Loucy (cell line): ENCODE measurements around the gene NMT2.

Experiments
- H2AFZ ChIP-seq: fragments of 200-600 bp; sonication (generic); 2 replicates; pipeline ENCODE4 v1.6.0; 2016; ENCODE audit warnings: antibody characterized with exemption, mild to moderate bottlenecking, low read length, moderate library complexity
- H3F3A ChIP-seq: fragments of 200-600 bp; 2 replicates; pipeline ENCODE4 v1.6.0; 2016; ENCODE audit warnings: antibody characterized with exemption, low read depth, mild to moderate bottlenecking
- H3K27me3 ChIP-seq: fragments of 200-600 bp; sonication (generic); 2 replicates; pipeline ENCODE4 v1.6.1; 2014; ENCODE audit warnings: low read length, mild to moderate bottlenecking; ENCODE audit not compliant: insufficient read depth, poor library complexity, severe bottlenecking
- H3K36me3 ChIP-seq: fragments of 200-600 bp; sonication (generic); 2 replicates; pipeline ENCODE4 v1.6.1; 2016; ENCODE audit warnings: low read length; ENCODE audit not compliant: insufficient read depth
- H3K4me1 ChIP-seq: fragments of 200-600 bp; sonication (generic); 2 replicates; pipeline ENCODE4 v1.5.1; 2014; ENCODE audit warnings: low read length, mild to moderate bottlenecking; ENCODE audit not compliant: insufficient read depth, poor library complexity, severe bottlenecking
- H3K4me2 ChIP-seq: fragments of 200-600 bp; sonication (generic); 2 replicates; pipeline ENCODE4 v1.6.0; 2014; ENCODE audit warnings: antibody characterized with exemption, low read length, low read depth, mild to moderate bottlenecking; ENCODE audit not compliant: poor library complexity, severe bottlenecking
- H3K4me3 ChIP-seq: fragments of 200-600 bp; sonication (generic); 2 replicates; pipeline ENCODE4 v1.5.1; 2014; ENCODE audit warnings: low read length, mild to moderate bottlenecking, mixed read lengths; ENCODE audit not compliant: poor library complexity, severe bottlenecking
- H3K79me2 ChIP-seq: fragments of 200-600 bp; sonication (generic); 2 replicates; pipeline ENCODE4 v1.6.1; 2014; ENCODE audit warnings: low read length; ENCODE audit not compliant: insufficient read depth
- H3K9ac ChIP-seq: fragments of 200-600 bp; sonication (generic); 2 replicates; pipeline ENCODE4 v1.6.0; 2014; ENCODE audit warnings: mild to moderate bottlenecking, low read depth, low read length, moderate library complexity; ENCODE audit not compliant: poor library complexity, severe bottlenecking
- H3K9me2 ChIP-seq: fragments of 200-600 bp; sonication (generic); replicated peaks from 2 replicates; pipeline ENCODE4 v1.6.1; 2016; ENCODE audit warnings: low read depth, low read length, mixed read lengths
- H3K9me3 ChIP-seq: fragments of 200-600 bp; sonication (generic); 2 replicates; pipeline ENCODE4 v1.6.1; 2014; ENCODE audit warnings: mild to moderate bottlenecking, antibody characterized with exemption, low read length, low read depth; ENCODE audit not compliant: insufficient read depth
- H4K20me1 ChIP-seq: fragments of 200-600 bp; sonication (generic); 2 replicates; pipeline ENCODE4 v1.6.0; 2014; ENCODE audit warnings: antibody characterized with exemption, low read length, mild to moderate bottlenecking; ENCODE audit not compliant: insufficient read depth, poor library complexity, severe bottlenecking
- EZH2phosphoT487 ChIP-seq: fragments of 200-600 bp; IDR thresholded peaks from 2 replicates; pipeline ENCODE4 v1.6.1; 2018; ENCODE audit warnings: antibody characterized with exemption, mild to moderate bottlenecking, moderate library complexity, borderline replicate concordance
- TF ChIP-seq, protein P1 (sequence below): fragments of 200-600 bp; sonication (generic); conservative IDR thresholded peaks from 2 replicates; pipeline ENCODE4 v1.5.1; 2014; ENCODE audit warnings: mild to moderate bottlenecking, antibody characterized with exemption, low read length

NMT2 gene

DNA sequence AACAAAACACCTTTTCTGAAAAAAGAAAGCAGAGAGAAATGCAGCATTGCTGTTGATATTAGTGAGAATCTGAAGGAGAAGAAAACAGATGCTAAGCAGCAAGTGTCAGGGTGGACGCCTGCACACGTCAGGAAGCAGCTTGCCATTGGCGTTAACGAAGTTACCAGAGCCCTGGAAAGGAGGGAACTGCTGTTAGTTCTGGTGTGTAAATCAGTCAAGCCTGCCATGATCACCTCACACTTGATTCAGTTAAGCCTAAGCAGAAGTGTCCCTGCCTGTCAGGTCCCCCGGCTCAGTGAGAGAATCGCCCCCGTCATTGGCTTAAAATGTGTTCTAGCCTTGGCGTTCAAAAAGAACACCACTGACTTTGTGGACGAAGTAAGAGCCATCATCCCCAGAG is 65.0 kb downstream of the NMT2 start:
- Histone ChIP-seq H3K9ac (no peak overlapping the region), H3K4me1 (peaks cover 17% of the 10 kb centered on the region), H3F3A (no peaks in the 10 kb centered on the region), H3K9me2 (no peaks in the 10 kb centered on the region), H3K9me3 (no peaks in the 10 kb centered on the region), H3K4me2 (no peak overlapping the region), H3K36me3 (peaks cover 34% of the 10 kb centered on the region; the same call in 1 of the 2 replicates), H3K79me2 (peaks cover 34% of the 10 kb centered on the region), H3K4me3 (no peak overlapping the region), H2AFZ (no peak overlapping the region), H3K27me3 (no peaks in the 10 kb centered on the region), H4K20me1 (peaks cover 6% of the 10 kb centered on the region)
- TF ChIP-seq, protein P1, sequence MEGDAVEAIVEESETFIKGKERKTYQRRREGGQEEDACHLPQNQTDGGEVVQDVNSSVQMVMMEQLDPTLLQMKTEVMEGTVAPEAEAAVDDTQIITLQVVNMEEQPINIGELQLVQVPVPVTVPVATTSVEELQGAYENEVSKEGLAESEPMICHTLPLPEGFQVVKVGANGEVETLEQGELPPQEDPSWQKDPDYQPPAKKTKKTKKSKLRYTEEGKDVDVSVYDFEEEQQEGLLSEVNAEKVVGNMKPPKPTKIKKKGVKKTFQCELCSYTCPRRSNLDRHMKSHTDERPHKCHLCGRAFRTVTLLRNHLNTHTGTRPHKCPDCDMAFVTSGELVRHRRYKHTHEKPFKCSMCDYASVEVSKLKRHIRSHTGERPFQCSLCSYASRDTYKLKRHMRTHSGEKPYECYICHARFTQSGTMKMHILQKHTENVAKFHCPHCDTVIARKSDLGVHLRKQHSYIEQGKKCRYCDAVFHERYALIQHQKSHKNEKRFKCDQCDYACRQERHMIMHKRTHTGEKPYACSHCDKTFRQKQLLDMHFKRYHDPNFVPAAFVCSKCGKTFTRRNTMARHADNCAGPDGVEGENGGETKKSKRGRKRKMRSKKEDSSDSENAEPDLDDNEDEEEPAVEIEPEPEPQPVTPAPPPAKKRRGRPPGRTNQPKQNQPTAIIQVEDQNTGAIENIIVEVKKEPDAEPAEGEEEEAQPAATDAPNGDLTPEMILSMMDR = no peak
- no peak for TF ChIP-seq EZH2phosphoT487

DNA sequence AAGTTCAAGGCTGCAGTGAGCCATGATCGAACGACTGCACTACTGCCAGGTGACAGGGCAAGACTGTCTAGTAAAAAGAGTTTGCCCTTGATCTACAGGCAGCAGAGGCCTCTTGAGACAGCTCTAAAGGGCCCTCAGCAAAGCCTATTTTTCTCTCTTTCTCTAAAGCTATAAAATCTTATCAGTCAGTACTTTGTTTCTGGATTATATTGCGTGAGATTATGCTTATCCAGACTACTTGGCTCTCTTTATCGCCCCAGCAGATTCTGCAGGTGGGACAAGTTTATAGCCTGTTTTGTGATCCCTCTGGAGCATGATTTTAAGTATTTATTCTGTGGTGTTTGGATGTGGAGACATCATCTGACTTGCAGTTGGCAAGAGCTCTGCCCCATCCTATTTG is 68.6 kb downstream of the NMT2 start:
- H3K4me3 ChIP-seq = peak overlapping the region; percentile 31
- no peak for TF ChIP-seq EZH2phosphoT487
- TF ChIP-seq, protein P1 = no peak
- peaks cover 20% of the 10 kb centered on the region; the same call in 1 of the 2 replicates for H3K36me3 ChIP-seq
- peaks cover 46% of the 10 kb centered on the region for H3K79me2 ChIP-seq
- no peaks in the 10 kb centered on the region for H3K9me2 ChIP-seq
- peak overlapping the region; percentile 21 for H3K9ac ChIP-seq
- no peaks in the 10 kb centered on the region for H3F3A ChIP-seq
- peak overlapping the region; percentile 96 for H3K4me2 ChIP-seq
- peaks cover 21% of the 10 kb centered on the region for H3K4me1 ChIP-seq
- no peaks in the 10 kb centered on the region for H3K9me3 ChIP-seq
- H2AFZ ChIP-seq = no peak overlapping the region
- H4K20me1 ChIP-seq = peaks cover 13% of the 10 kb centered on the region
- H3K27me3 ChIP-seq = no peaks in the 10 kb centered on the region

DNA sequence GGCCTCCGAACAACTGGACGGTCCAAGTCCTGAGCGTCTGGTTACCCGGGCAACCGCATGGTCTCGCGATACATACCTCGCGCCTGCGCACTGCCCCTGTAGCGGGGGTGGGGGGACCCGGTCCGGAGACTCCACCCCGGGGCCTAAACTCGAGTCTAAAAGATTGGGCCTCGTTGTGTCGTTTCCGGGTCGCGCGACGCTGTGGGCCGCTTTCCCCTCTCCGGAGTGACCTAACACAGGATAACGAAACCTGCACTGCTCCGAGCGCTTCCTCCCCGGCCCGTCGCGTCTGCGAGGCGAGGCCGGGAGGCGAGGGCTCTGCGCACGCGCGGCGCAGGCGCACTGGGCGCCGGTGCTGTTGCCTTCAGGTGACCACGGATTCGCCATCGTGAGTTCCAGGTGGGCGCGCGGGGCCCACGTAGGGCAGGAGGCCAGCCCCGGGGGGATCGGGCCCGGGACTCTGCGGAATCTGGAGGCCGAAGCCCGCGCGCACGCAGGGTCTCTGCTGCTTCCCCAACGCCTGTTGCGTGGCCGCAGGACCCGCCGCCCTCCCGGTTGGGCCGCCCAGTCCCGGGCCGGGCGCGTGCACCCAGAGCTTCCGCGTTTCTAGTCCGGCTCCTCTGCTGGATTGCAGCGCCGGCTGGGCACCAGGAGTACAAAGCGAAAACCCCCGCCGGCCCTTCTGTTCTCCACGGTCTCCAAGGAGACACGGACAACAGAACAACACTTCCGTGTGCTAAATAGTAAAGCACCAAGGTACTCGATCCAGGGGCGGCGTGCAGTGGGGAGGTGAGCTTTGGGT is 71.3 kb downstream of the NMT2 start, which contains the start of gene RPP38:
RPP38 (plus strand) TSS at position 345 of the 802 bp plus-strand sequence. CDS start 5,960 bp downstream, outside the sequence.
- Histone ChIP-seq H3K9ac (peak within 1 kb of the TSS; percentile 92), H3K4me3 (peak within 1 kb of the TSS; percentile 91), H3F3A (no peaks in the 10 kb centered on the region), H3K9me3 (no peaks in the 10 kb centered on the region), H2AFZ (peak within 1 kb of the TSS; percentile 90), H3K9me2 (no peaks in the 10 kb centered on the region), H3K36me3 (peaks cover 3% of the 10 kb centered on the region; the same call in 1 of the 2 replicates), H3K79me2 (peaks cover 45% of the 10 kb centered on the region), H3K4me1 (peaks cover 21% of the 10 kb centered on the region), H3K4me2 (peak within 1 kb of the TSS; percentile 96), H3K27me3 (no peaks in the 10 kb centered on the region), H4K20me1 (peaks cover 13% of the 10 kb centered on the region)
- TF ChIP-seq, protein P1 = no peak
- no peak for TF ChIP-seq EZH2phosphoT487
